Astrocyte (in vitro differentiated cells and primary cell): ENCODE data around the gene RRAS. TPM values are rescaled to one million over a fixed set of nuclear protein-coding genes. Genes with fewer than 3 reads are reported as not detected.
A peak's percentile ranks its signal among the peaks of the same experiment; 100 is the strongest.

ENCODE experiments used
- DNase-seq: peaks from one replicate; pipeline ENCODE4 v3.0.0-alpha.2; 2010; ENCODE audit warnings: low read depth
- FAIRE-seq: peaks from 2 replicates; lab custom pipeline; 2011; peaks lifted over from hg19 to GRCh38; lab: Jason Lieb, UNC
- H2AFZ ChIP-seq: 2 replicates; pipeline ENCODE4 v1.6.0; 2012; ENCODE audit warnings: low read depth, low read length, inconsistent platforms
- H3K27ac ChIP-seq: 2 replicates; pipeline ENCODE4 v1.5.1; 2011; ENCODE audit warnings: low read depth, low read length, inconsistent platforms
- H3K27me3 ChIP-seq: 2 replicates; pipeline ENCODE4 v1.6.0; 2011; ENCODE audit warnings: low read length, inconsistent platforms; ENCODE audit not compliant: insufficient read depth
- H3K36me3 ChIP-seq: 2 replicates; pipeline ENCODE4 v1.5.1; 2011; ENCODE audit warnings: low read length, inconsistent platforms; ENCODE audit not compliant: insufficient read depth
- H3K4me1 ChIP-seq: 2 replicates; pipeline ENCODE4 v1.5.1; 2011; ENCODE audit warnings: low read length, inconsistent platforms; ENCODE audit not compliant: insufficient read depth
- H3K4me2 ChIP-seq: 2 replicates; pipeline ENCODE4 v1.6.0; 2012; ENCODE audit warnings: low read length, inconsistent platforms
- H3K4me3 ChIP-seq: 2 replicates; pipeline ENCODE4 v1.5.1; 2011; ENCODE audit warnings: low read depth, mild to moderate bottlenecking, low read length, inconsistent platforms; ENCODE audit not compliant: insufficient read depth
- H3K79me2 ChIP-seq: 2 replicates; pipeline ENCODE4 v1.6.0; 2012; ENCODE audit warnings: mild to moderate bottlenecking, low read length, inconsistent platforms; ENCODE audit not compliant: insufficient read depth
- H3K9ac ChIP-seq: 2 replicates; pipeline ENCODE4 v1.6.0; 2012; ENCODE audit warnings: mild to moderate bottlenecking, low read length, inconsistent platforms
- H3K9me3 ChIP-seq: 2 replicates; pipeline ENCODE4 v1.5.1; 2012; ENCODE audit warnings: low read depth, mild to moderate bottlenecking, low read length, inconsistent platforms; ENCODE audit not compliant: insufficient read depth
- H4K20me1 ChIP-seq: 2 replicates; pipeline ENCODE4 v1.6.0; 2012; ENCODE audit warnings: low read length, inconsistent platforms; ENCODE audit not compliant: insufficient read depth
- H3K27ac Mint-ChIP-seq: one replicate; pipeline ENCODE4 v1.8.0; 2021; ENCODE audit warnings: mild to moderate bottlenecking, mixed read lengths; ENCODE audit not compliant: unreplicated experiment
- H3K27me3 Mint-ChIP-seq: one replicate; pipeline ENCODE4 v1.8.0; 2021; ENCODE audit warnings: low read depth, mixed read lengths; ENCODE audit not compliant: unreplicated experiment
- H3K36me3 Mint-ChIP-seq: one replicate; pipeline ENCODE4 v1.8.0; 2021; ENCODE audit warnings: low read depth, mixed read lengths; ENCODE audit not compliant: unreplicated experiment
- H3K4me1 Mint-ChIP-seq: one replicate; pipeline ENCODE4 v1.8.0; 2021; ENCODE audit warnings: low read depth, mixed read lengths; ENCODE audit not compliant: unreplicated experiment
- H3K4me3 Mint-ChIP-seq: one replicate; pipeline ENCODE4 v1.8.0; 2021; ENCODE audit warnings: mild to moderate bottlenecking, moderate library complexity, mixed read lengths; ENCODE audit not compliant: unreplicated experiment
- H3K9me3 Mint-ChIP-seq: one replicate; pipeline ENCODE4 v1.8.0; 2021; ENCODE audit warnings: mild to moderate bottlenecking, mixed read lengths; ENCODE audit not compliant: unreplicated experiment
- EZH2 ChIP-seq: IDR thresholded peaks from 2 replicates; pipeline ENCODE4 v1.6.1; 2012; ENCODE audit warnings: mild to moderate bottlenecking, low read length, inconsistent platforms; ENCODE audit not compliant: insufficient read depth
- total RNA-seq: library from RNA; stranded (reverse); gene quantifications from 2 replicates; pipeline ENCODE4 v1.2.1, GENCODE V29; 2021
- TF ChIP-seq, protein P1 (sequence below): IDR thresholded peaks from 2 replicates; pipeline ENCODE4 v1.5.1; 2011; ENCODE audit warnings: low read depth, mild to moderate bottlenecking, inconsistent platforms, low read length, moderate library complexity; ENCODE audit not compliant: insufficient read depth

The RRAS gene
- total RNA-seq, 1 donor from 2014 or later = 94.7 TPM

DNA sequence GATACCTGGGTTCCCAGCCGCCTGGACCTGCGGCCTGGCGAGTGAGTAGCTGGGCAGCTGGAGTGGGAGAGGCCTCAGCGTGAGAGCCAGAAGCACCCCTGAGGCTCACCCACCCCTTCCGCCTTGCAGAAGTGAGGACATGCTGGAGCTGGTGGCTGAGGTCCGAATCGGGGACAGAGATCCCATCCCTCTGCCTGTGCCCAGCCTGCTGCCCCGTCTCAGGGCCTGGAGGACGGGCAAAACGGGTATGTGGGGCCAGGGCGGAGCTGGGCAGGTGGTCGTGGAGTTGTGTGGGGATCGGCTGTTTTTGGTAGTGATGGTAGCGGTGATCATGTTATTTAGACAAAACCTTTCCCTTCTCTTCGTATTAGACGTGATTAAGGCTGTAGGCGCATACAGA lies 6.6 kb upstream of the RRAS start:
- Histone ChIP-seq H4K20me1 (peaks cover 70% of the 10 kb centered on the region), H3K9me3 (no peaks in the 10 kb centered on the region), H3K36me3 (peaks cover 3% of the 10 kb centered on the region), H3K27me3 (no peaks in the 10 kb centered on the region), H3K9ac (no peak overlapping the region), H3K79me2 (peaks cover 77% of the 10 kb centered on the region), H3K4me3 (no peak overlapping the region), H3K27ac (no peak overlapping the region), H3K4me2 (no peak overlapping the region), H3K4me1 (peaks cover 13% of the 10 kb centered on the region), H2AFZ (no peak overlapping the region)
- Mint-ChIP-seq H3K4me1 (peaks cover 17% of the 10 kb centered on the region), H3K9me3 (no peaks in the 10 kb centered on the region), H3K27ac (no peak overlapping the region), H3K36me3 (peaks cover 6% of the 10 kb centered on the region), H3K27me3 (no peaks in the 10 kb centered on the region), H3K4me3 (no peak overlapping the region)
- no peak for DNase-seq
- no peak for TF ChIP-seq EZH2
- TF ChIP-seq, protein P1, sequence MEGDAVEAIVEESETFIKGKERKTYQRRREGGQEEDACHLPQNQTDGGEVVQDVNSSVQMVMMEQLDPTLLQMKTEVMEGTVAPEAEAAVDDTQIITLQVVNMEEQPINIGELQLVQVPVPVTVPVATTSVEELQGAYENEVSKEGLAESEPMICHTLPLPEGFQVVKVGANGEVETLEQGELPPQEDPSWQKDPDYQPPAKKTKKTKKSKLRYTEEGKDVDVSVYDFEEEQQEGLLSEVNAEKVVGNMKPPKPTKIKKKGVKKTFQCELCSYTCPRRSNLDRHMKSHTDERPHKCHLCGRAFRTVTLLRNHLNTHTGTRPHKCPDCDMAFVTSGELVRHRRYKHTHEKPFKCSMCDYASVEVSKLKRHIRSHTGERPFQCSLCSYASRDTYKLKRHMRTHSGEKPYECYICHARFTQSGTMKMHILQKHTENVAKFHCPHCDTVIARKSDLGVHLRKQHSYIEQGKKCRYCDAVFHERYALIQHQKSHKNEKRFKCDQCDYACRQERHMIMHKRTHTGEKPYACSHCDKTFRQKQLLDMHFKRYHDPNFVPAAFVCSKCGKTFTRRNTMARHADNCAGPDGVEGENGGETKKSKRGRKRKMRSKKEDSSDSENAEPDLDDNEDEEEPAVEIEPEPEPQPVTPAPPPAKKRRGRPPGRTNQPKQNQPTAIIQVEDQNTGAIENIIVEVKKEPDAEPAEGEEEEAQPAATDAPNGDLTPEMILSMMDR = no peak
- no peak for FAIRE-seq

DNA sequence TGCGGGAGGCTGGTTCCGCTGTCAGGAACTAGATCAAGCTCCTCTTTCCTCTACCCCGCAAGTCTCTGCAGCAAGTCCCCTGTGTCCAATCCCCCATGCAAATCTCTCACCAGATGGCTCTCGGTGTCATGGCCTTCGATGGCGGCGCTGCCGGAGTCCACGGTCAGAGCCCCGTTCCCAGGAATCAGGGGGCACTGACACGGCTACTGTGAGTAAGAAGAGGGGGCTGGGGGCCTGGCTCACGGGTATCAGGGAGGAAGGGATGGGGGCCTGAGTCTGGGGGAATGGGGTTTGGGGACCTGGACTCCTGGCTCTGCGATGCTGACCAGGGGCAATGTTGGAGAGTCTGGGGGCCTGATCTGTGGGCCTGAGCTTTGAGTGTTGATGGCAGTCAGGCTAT lies 6.1 kb upstream of the RRAS start:
- Histone ChIP-seq H2AFZ (no peak overlapping the region), H3K27ac (no peak overlapping the region), H3K4me1 (peaks cover 18% of the 10 kb centered on the region), H3K9me3 (no peaks in the 10 kb centered on the region), H4K20me1 (peaks cover 70% of the 10 kb centered on the region), H3K36me3 (peaks cover 3% of the 10 kb centered on the region), H3K4me2 (no peak overlapping the region), H3K4me3 (no peak overlapping the region), H3K79me2 (peaks cover 77% of the 10 kb centered on the region), H3K9ac (no peak overlapping the region), H3K27me3 (no peaks in the 10 kb centered on the region)
- peaks cover 6% of the 10 kb centered on the region for H3K36me3 Mint-ChIP-seq
- DNase-seq (no peak), FAIRE-seq (no peak)
- peak overlapping the region; percentile 81 for H3K27ac Mint-ChIP-seq
- no peak for TF ChIP-seq EZH2
- TF ChIP-seq, protein P1 = no peak
- no peaks in the 10 kb centered on the region for H3K27me3 Mint-ChIP-seq
- H3K4me3 Mint-ChIP-seq = no peak overlapping the region
- H3K4me1 Mint-ChIP-seq = peaks cover 17% of the 10 kb centered on the region
- no peaks in the 10 kb centered on the region for H3K9me3 Mint-ChIP-seq

DNA sequence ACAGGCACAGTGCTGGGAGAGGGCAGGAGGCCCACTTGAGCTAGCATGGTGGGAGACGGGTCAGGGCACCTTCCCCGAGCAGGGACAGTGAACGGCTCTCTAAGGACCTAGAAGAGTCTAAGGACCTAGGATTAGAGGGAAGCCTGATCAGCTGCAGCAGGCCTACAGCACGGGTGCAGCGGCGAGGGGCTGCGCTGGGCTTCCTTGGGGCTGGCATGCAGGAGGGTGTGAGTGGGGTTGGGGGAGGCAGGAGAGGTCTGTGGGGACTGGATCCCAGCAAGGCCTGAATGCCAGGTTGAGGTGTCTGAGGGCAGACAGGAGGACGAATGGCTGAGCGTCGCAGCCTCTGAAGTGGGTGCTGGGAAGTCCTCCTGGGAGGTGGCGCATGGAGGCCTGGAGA lies 5.6 kb upstream of the RRAS start:
- H3K4me3 Mint-ChIP-seq = no peak overlapping the region
- peak overlapping the region; percentile 53 for H3K27ac Mint-ChIP-seq
- peaks cover 20% of the 10 kb centered on the region for H3K4me1 Mint-ChIP-seq
- no peak for DNase-seq
- H3K27ac ChIP-seq = no peak overlapping the region
- H3K4me3 ChIP-seq = no peak overlapping the region
- H3K9ac ChIP-seq = no peak overlapping the region
- peaks cover 77% of the 10 kb centered on the region for H3K79me2 ChIP-seq
- no peaks in the 10 kb centered on the region for H3K9me3 ChIP-seq
- no peak overlapping the region for H3K4me2 ChIP-seq
- peaks cover 6% of the 10 kb centered on the region for H3K36me3 Mint-ChIP-seq
- H2AFZ ChIP-seq = no peak overlapping the region
- peaks cover 22% of the 10 kb centered on the region for H3K4me1 ChIP-seq
- H4K20me1 ChIP-seq = peaks cover 69% of the 10 kb centered on the region
- TF ChIP-seq EZH2 = no peak
- TF ChIP-seq, protein P1 = no peak
- no peak for FAIRE-seq
- no peaks in the 10 kb centered on the region for H3K27me3 ChIP-seq
- H3K9me3 Mint-ChIP-seq = no peaks in the 10 kb centered on the region
- peaks cover 3% of the 10 kb centered on the region for H3K36me3 ChIP-seq
- H3K27me3 Mint-ChIP-seq = no peaks in the 10 kb centered on the region
